Prostate gland (tissue), 2 donors: ENCODE results near the gene CRIM1. TPM values are rescaled to one million over a fixed set of nuclear protein-coding genes. Genes with fewer than 3 reads are reported as not detected.

ENCODE experiments used
- DNase-seq: peaks from one replicate; pipeline ENCODE4 v3.0.0-alpha.2; 2019; ENCODE audit warnings: low spot score
- H3K27ac ChIP-seq, 2 donors: fragments of 200-600 bp; sonication (generic); 2 replicates each; pipeline ENCODE4 v1.5.1; 2017 to 2019
- H3K27me3 ChIP-seq: fragments of 200-600 bp; sonication (generic); replicated peaks from 2 replicates; pipeline ENCODE4 v1.5.1; 2019; ENCODE audit not compliant: insufficient read depth
- H3K36me3 ChIP-seq, 2 donors: fragments of 200-600 bp; sonication (generic); 1 replicate in 1 of 2; 2 replicates in 1 of 2; pipeline versions ENCODE4 v1.5.1 to v1.8.1; 2017 to 2019
- H3K4me1 ChIP-seq: fragments of 200-600 bp; sonication (generic); replicated peaks from 2 replicates; pipeline ENCODE4 v1.5.1; 2019
- H3K4me3 ChIP-seq, 2 donors: fragments of 200-600 bp; sonication (generic); 2 replicates each; pipeline ENCODE4 v1.5.1; 2017 to 2019
- H3K9me3 ChIP-seq: fragments of 200-600 bp; sonication (generic); 2 replicates; pipeline ENCODE4 v1.5.1; 2017
- POLR2A ChIP-seq: fragments of 450-650 bp; IDR thresholded peaks from one replicate; pipeline ENCODE4 v1.6.1; 2016; ENCODE audit warnings: antibody characterized with exemption, mild to moderate bottlenecking
- POLR2AphosphoS5 ChIP-seq: sonication (generic); formaldehyde crosslinking; IDR thresholded peaks from one replicate; pipeline ENCODE4 v1.6.1; 2017; ENCODE audit warnings: antibody characterized with exemption
- WGBS: methylation state at CpG from one replicate; pipeline ENCODE4 v1.1.5; 2018; 5-methylcytosine and 5-hydroxymethylcytosine counted together
- intact Hi-C: fragments of 100-400 bp; cut with DNase I; formaldehyde crosslinking; loops from one replicate; pipeline ENCODE4 v1.14.2; 2022
- total RNA-seq, 2 donors: library from RNA; depleted of rRNA; stranded (reverse); fragments of >200 nt; gene quantifications; one replicate each; pipeline ENCODE4 v1.1.0, GENCODE V29; 2016
- TF ChIP-seq, protein P1 (sequence below), 4 experiments: fragments of 200-600 bp in 2 of 4; fragments of 450-650 bp in 2 of 4; sonication (generic) in 2 of 4; IDR thresholded peaks; 1 replicate in 3 of 4; 2 replicates in 1 of 4; pipeline ENCODE4 v1.5.1; 2016 to 2019; ENCODE audit warnings: antibody characterized with exemption in 4 of 4, mild to moderate bottlenecking in 2 of 4, moderate library complexity in 2 of 4

Gene CRIM1
- total RNA-seq, 2 donors from 2014 or later: 55.2 to 101 TPM

DNA sequence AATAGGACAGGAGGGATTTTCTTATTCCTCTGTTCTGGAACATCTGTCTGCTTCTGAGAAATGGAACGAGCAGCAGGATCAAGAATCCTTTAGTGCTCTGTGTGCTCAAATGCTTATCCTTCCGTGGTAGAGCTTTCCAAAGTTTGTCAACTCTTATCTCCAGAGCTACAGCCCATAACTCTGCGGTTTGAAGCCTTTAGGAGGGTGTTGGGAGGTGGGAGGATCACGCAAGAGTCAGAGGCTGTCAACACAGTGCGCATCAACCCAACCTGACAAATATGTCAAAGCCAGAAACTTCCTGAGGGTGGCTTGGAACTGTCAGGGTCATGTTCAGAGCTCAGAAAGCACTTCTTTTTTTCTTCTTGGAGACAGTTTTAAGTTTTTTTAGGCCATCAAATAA lies 95.9 kb downstream of the CRIM1 start:
- no peak for TF ChIP-seq POLR2AphosphoS5
- TF ChIP-seq POLR2A: no peak
- TF ChIP-seq, protein P1, sequence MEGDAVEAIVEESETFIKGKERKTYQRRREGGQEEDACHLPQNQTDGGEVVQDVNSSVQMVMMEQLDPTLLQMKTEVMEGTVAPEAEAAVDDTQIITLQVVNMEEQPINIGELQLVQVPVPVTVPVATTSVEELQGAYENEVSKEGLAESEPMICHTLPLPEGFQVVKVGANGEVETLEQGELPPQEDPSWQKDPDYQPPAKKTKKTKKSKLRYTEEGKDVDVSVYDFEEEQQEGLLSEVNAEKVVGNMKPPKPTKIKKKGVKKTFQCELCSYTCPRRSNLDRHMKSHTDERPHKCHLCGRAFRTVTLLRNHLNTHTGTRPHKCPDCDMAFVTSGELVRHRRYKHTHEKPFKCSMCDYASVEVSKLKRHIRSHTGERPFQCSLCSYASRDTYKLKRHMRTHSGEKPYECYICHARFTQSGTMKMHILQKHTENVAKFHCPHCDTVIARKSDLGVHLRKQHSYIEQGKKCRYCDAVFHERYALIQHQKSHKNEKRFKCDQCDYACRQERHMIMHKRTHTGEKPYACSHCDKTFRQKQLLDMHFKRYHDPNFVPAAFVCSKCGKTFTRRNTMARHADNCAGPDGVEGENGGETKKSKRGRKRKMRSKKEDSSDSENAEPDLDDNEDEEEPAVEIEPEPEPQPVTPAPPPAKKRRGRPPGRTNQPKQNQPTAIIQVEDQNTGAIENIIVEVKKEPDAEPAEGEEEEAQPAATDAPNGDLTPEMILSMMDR (IDR thresholded peaks at IDR 0.05): no peak
- WGBS: 68% methylated on average over 5 of the region's 5 CpGs
- no peak overlapping the region for H3K27ac ChIP-seq
- no peak overlapping the region for H3K4me3 ChIP-seq
- H3K36me3 ChIP-seq: no peaks in the 10 kb centered on the region
- H3K9me3 ChIP-seq: no peaks in the 10 kb centered on the region
- no peaks in the 10 kb centered on the region for H3K27me3 ChIP-seq
- intact Hi-C loops: no loop called here
- no peaks in the 10 kb centered on the region for H3K4me1 ChIP-seq
- DNase-seq: no peak

DNA sequence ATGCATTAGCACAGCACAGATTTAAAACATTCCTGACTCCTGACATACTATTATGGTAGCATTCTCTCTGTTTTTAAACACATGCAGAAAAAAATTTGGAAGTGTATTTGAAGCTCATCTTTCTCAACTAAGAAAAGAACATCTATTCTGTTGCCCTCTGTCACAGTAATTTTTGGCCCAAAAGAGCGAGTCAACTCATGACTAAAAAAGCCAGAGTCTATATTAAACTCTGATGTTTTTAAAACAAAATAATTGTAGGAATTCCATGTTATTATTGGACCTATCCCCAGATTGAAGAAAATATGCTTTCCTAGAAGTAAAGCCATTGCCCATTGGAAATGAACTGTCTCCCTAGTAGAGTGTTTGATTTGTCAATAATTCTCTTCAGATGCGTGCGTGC lies 96.7 kb downstream of the CRIM1 start:
- Histone ChIP-seq H3K27me3 (no peaks in the 10 kb centered on the region), H3K36me3 (no peaks in the 10 kb centered on the region), H3K4me3 (no peak overlapping the region), H3K27ac (no peak overlapping the region), H3K9me3 (no peaks in the 10 kb centered on the region), H3K4me1 (no peaks in the 10 kb centered on the region)
- no peak for DNase-seq
- WGBS: 53% methylated on average over 3 of the region's 3 CpGs
- TF ChIP-seq POLR2A (no peak), POLR2AphosphoS5 (no peak)
- TF ChIP-seq, protein P1 (IDR thresholded peaks at IDR 0.05): no peak
- intact Hi-C loops: no loop called here

DNA sequence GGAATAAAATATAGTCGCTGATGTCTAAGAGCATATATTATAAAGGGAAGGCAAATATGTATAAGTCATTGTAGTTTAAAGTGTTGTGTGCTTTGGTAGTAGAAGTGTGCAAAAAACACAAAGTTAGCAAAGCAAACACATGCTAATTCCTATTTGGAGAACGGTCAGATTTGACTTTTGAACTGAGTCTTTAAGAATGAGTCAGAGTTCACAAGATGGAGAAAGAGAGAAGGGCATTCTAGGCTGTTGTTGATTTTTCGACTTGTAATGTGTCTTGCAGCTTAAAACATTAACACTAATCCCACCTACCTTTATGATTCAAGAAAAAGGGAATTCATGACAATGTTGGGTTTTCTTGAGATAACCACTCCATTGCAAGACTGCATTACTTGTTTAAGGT lies 98.1 kb downstream of the CRIM1 start:
- intact Hi-C loops: no loop called here
- TF ChIP-seq, protein P1 (IDR thresholded peaks at IDR 0.05): no peak
- TF ChIP-seq POLR2AphosphoS5 (no peak), POLR2A (no peak)
- WGBS: 95% methylated on average over 3 of the region's 3 CpGs
- H3K4me1 ChIP-seq: no peaks in the 10 kb centered on the region
- no peaks in the 10 kb centered on the region for H3K36me3 ChIP-seq
- H3K27me3 ChIP-seq: no peaks in the 10 kb centered on the region
- no peak overlapping the region for H3K27ac ChIP-seq
- H3K9me3 ChIP-seq: no peaks in the 10 kb centered on the region
- no peak for DNase-seq
- H3K4me3 ChIP-seq: no peak overlapping the region

DNA sequence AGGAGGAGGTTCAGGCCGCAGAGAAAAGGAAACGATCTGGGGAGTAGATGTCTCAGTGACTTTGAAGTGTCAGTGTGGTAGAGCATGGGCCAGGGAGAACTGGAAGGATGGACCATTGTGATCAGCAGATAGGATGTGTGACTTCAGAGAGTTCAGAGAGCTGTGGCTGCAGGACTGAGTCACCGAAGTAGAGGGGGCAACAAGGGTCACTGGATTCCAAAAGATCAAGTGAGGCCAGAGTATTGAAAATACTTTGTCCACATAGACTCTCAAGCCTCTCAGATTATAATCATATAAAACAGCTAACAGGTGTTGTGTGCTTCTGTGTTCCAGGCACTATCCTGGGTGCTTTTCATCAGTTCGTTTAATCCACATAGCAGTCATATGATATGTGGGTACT lies 99.4 kb downstream of the CRIM1 start:
- Histone ChIP-seq H3K36me3 (no peaks in the 10 kb centered on the region), H3K9me3 (no peaks in the 10 kb centered on the region), H3K27ac (no peak overlapping the region), H3K4me1 (no peaks in the 10 kb centered on the region), H3K27me3 (no peaks in the 10 kb centered on the region), H3K4me3 (no peak overlapping the region)
- DNase-seq: no peak
- WGBS: 84% methylated on average over 4 of the region's 4 CpGs
- intact Hi-C loops: no loop called here
- TF ChIP-seq POLR2A (no peak), POLR2AphosphoS5 (no peak)
- TF ChIP-seq, protein P1 (IDR thresholded peaks at IDR 0.05): no peak

DNA sequence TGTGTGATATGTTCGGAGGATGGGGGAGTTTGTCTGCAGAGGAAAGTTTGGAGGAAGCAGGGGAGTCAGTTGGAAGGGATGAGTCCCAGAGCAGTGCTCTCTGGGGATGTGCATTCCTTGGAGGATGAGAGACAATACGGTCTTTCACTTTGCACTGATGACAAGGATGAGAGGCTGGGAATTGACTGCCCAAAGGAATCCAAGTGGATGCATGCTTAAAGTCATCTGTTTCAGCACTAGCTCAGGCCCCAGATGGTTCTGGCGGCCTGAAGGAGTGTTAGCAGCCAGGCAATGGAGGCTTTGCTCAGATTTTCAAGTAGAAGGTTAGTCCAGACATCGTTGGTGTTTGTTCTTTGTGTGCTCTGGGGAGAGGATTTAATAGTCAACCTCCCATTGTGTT lies 100.2 kb downstream of the CRIM1 start:
- Histone ChIP-seq H3K36me3 (no peaks in the 10 kb centered on the region), H3K27me3 (no peaks in the 10 kb centered on the region), H3K27ac (peak overlapping the region; percentile 25 to 45), H3K4me1 (no peaks in the 10 kb centered on the region), H3K9me3 (no peaks in the 10 kb centered on the region), H3K4me3 (no peak overlapping the region)
- intact Hi-C loops: no loop called here
- 66% methylated on average over 4 of the region's 4 CpGs for WGBS
- no peak for DNase-seq
- TF ChIP-seq POLR2AphosphoS5 (no peak), POLR2A (no peak)
- TF ChIP-seq, protein P1 (IDR thresholded peaks at IDR 0.05): no peak
